ENCODE measurements around the gene ADGRB2.

ADGRB2 gene

GRCh38 chr1:31809698-31810097, 45.6 kb upstream of the ADGRB2 start:
- H3K9ac ChIP-seq (ENCODE audit: low read length), result no peak overlapping the region
- no peaks in the 10 kb centered on the region for H3K36me3 ChIP-seq (ENCODE audit: low read length)
- TF ChIP-seq CTCF (IDR thresholded peaks at IDR 0.05; ENCODE audit: insufficient read depth, low read length, poor library complexity, severe bottlenecking) (no peak), EZH2phosphoT487 (conservative IDR thresholded peaks at IDR 0.05; ENCODE audit: low read length) (no peak)
- no peaks in the 10 kb centered on the region for H3K79me2 ChIP-seq (ENCODE audit: insufficient read depth, low read length)
- no peak overlapping the region for H3K4me3 ChIP-seq (ENCODE audit: insufficient read depth, low read length, poor library complexity, severe bottlenecking)
- no peaks in the 10 kb centered on the region for H3K9me3 ChIP-seq (ENCODE audit: insufficient read depth, low read length)
- no peak overlapping the region for H2AFZ ChIP-seq (ENCODE audit: low read depth, low read length, severe bottlenecking)
- H3K4me2 ChIP-seq (ENCODE audit: low read depth, low read length, poor library complexity, severe bottlenecking), result no peak overlapping the region
- H3K27me3 ChIP-seq (ENCODE audit: low read length), result no peaks in the 10 kb centered on the region
- H3K27ac ChIP-seq (ENCODE audit: low read depth, low read length), result no peak overlapping the region
- H4K20me1 ChIP-seq (ENCODE audit: low read depth, low read length), result no peaks in the 10 kb centered on the region
- H3K9me2 ChIP-seq (replicated peaks; ENCODE audit: insufficient read depth, low read length), result no peaks in the 10 kb centered on the region
- H3F3A ChIP-seq (ENCODE audit: insufficient read depth), result peaks cover 6% of the 10 kb centered on the region; the same call in 1 of the 2 replicates

- no peak overlapping the region for H3K4me3 ChIP-seq (ENCODE audit: insufficient read depth, low read length, poor library complexity, severe bottlenecking)
- no peaks in the 10 kb centered on the region for H3K36me3 ChIP-seq (ENCODE audit: low read length)
- no peaks in the 10 kb centered on the region for H3K9me2 ChIP-seq (replicated peaks; ENCODE audit: insufficient read depth, low read length)
- TF ChIP-seq EZH2phosphoT487 (conservative IDR thresholded peaks at IDR 0.05; ENCODE audit: low read length) (no peak), CTCF (IDR thresholded peaks at IDR 0.05; ENCODE audit: insufficient read depth, low read length, poor library complexity, severe bottlenecking) (no peak)
- no peaks in the 10 kb centered on the region for H3K79me2 ChIP-seq (ENCODE audit: insufficient read depth, low read length)
- no peak overlapping the region for H3K9ac ChIP-seq (ENCODE audit: low read length)
- no peaks in the 10 kb centered on the region for H3K27me3 ChIP-seq (ENCODE audit: low read length)
- H4K20me1 ChIP-seq (ENCODE audit: low read depth, low read length), result no peaks in the 10 kb centered on the region
- H3K4me2 ChIP-seq (ENCODE audit: low read depth, low read length, poor library complexity, severe bottlenecking), result no peak overlapping the region
- H3F3A ChIP-seq (ENCODE audit: insufficient read depth), result peaks cover 6% of the 10 kb centered on the region; the same call in 1 of the 2 replicates
- H3K27ac ChIP-seq (ENCODE audit: low read depth, low read length), result no peak overlapping the region
- no peak overlapping the region for H2AFZ ChIP-seq (ENCODE audit: low read depth, low read length, severe bottlenecking)
- no peaks in the 10 kb centered on the region for H3K9me3 ChIP-seq (ENCODE audit: insufficient read depth, low read length)
These were observed 43.3 kb upstream of the ADGRB2 start for GRCh38 chr1:31807273-31808048.

GRCh38 chr1:31805318-31805717, 41.2 kb upstream of the ADGRB2 start:
- TF ChIP-seq EZH2phosphoT487 (conservative IDR thresholded peaks at IDR 0.05; ENCODE audit: low read length) (no peak), CTCF (IDR thresholded peaks at IDR 0.05; ENCODE audit: insufficient read depth, low read length, poor library complexity, severe bottlenecking) (no peak)
- no peaks in the 10 kb centered on the region for H3K79me2 ChIP-seq (ENCODE audit: insufficient read depth, low read length)
- H3F3A ChIP-seq (ENCODE audit: insufficient read depth), result peaks cover 6% of the 10 kb centered on the region; the same call in 1 of the 2 replicates
- no peaks in the 10 kb centered on the region for H3K27me3 ChIP-seq (ENCODE audit: low read length)
- no peaks in the 10 kb centered on the region for H3K9me2 ChIP-seq (replicated peaks; ENCODE audit: insufficient read depth, low read length)
- no peak overlapping the region for H3K9ac ChIP-seq (ENCODE audit: low read length)
- H3K4me2 ChIP-seq (ENCODE audit: low read depth, low read length, poor library complexity, severe bottlenecking), result no peak overlapping the region
- no peak overlapping the region for H2AFZ ChIP-seq (ENCODE audit: low read depth, low read length, severe bottlenecking)
- no peak overlapping the region for H3K4me3 ChIP-seq (ENCODE audit: insufficient read depth, low read length, poor library complexity, severe bottlenecking)
- H3K27ac ChIP-seq (ENCODE audit: low read depth, low read length), result no peak overlapping the region
- no peaks in the 10 kb centered on the region for H3K36me3 ChIP-seq (ENCODE audit: low read length)
- no peaks in the 10 kb centered on the region for H4K20me1 ChIP-seq (ENCODE audit: low read depth, low read length)
- H3K9me3 ChIP-seq (ENCODE audit: insufficient read depth, low read length), result no peaks in the 10 kb centered on the region
